ENCODE results near the gene CKS1B.

CKS1B gene

DNA sequence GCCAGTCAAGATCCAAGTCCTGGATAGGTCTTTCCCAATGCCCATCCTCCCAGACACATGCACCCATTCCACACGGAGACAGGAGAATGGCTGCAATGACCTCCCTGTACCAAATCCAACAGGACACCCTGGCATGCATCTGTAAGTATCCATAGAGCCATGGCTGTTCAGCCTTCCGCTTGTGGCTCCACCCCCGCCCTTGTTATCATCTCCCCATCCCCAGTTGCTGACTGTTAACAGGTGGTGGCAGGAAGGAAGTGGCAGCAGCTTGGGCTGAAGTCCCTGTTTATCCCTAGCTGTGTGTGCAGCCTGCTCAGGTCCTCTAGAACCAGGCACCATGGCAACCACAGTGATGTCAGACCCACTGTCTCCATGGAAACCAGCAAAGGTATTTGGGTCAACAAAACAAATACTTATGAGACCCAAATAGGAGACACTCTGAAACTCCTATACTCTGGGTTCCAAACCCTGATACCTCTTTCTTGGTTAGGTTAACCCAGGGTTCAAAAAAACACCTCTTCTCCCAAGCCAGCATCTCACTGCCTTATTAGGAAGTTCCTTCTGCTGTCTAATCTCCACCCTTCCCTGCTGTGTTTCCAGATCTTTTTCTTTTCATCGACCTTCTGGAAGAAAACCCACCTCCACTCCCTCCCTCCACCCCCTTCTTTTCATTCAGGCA is 19.3 kb upstream of the CKS1B start:
- ATAC-seq: peak; percentile 53
- no peak for TF ChIP-seq ZFP30 (CRISPR knock-in tag; IDR thresholded peaks at IDR 0.05)
- peak; percentile 32 for TF ChIP-seq TOX (CRISPR knock-in tag; IDR thresholded peaks at IDR 0.05; ENCODE audit: borderline replicate concordance)
- no peak for TF ChIP-seq OSR1 (CRISPR knock-in tag; IDR thresholded peaks at IDR 0.05)
- no peak for TF ChIP-seq ZFP3 (CRISPR knock-in tag; IDR thresholded peaks at IDR 0.05)

DNA sequence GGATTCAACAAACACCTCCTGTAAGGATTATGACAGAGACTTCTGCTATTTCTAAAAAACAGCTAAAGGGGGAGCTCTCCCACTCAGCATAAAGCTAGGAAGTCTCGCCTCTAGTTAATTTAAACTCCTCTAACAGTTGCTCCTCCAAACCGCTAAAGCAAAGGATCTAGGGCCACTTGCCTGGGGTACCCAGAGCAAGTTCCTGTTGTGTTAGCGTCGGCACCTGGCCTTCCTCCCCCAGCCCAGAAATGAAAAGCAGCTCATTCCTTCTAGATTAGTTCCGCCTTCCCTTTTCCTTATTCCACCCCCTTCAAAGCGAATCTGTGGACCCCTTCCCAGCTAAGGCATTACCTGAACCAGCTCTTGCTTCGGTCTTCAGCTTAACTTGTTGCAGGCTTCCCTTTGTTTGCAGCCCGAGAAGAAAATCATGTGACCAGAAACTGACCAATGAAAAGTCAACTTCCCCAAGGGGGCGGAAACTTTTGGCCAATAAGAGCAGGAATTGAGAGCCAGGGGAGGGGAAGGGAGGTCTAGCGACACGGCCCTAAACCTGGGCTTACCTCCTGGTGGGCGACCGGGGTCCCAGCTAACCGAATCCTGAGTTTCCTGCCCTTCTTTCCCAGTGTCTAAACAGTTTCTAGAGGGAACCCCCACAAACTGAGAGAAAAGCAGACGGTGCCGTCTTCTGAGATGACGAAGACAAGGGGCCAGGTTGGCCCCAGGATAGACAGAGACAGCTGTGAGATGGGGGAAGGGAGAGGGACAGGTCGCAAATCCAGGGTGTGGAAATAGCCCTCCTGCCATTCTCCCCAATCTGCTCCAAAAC is 18.6 kb upstream of the CKS1B start, which contains the start of gene PBXIP1:
Gene PBXIP1 (minus strand): TSS at position 382 of the 826 bp plus-strand sequence. CDS start 2,378 bp downstream, outside the sequence.
- ATAC-seq: peak; percentile 87
- TF ChIP-seq ZNF70 (CRISPR knock-in tag; IDR thresholded peaks at IDR 0.05) (no peak), POU6F1 (CRISPR knock-in tag; IDR thresholded peaks at IDR 0.05; ENCODE audit: borderline replicate concordance, low read depth) (0 out of 2 replicates have a peak, but pooled peaks have one; percentile 63)

DNA sequence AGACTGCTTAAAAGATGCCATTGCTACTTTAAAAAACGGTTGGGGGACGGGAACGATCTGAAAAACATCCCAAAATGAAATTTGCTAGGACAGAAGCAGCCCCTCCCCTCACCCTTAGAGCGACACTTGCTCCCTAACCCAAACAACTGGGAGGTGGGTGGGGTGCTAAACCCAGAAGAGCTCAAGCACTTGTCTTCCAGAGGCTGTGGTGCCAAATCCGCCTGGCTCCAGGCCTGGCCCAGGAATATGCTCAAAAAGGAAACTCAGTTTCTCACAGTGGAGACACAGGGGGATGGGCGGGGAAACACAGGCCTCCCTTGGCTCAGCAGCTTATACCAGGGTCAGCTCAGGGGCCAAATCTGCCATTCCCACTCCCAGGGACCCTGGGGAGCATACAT is 17.9 kb upstream of the CKS1B start:
- TF ChIP-seq TCF4 (CRISPR knock-in tag; IDR thresholded peaks at IDR 0.05; ENCODE audit: borderline replicate concordance) (no peak), ZFP3 (CRISPR knock-in tag; IDR thresholded peaks at IDR 0.05) (no peak), CREB5 (CRISPR knock-in tag; IDR thresholded peaks at IDR 0.05; ENCODE audit: low read depth) (no peak), BACH2 (CRISPR knock-in tag; IDR thresholded peaks at IDR 0.05; ENCODE audit: borderline replicate concordance) (no peak), ARNTL (CRISPR knock-in tag; IDR thresholded peaks at IDR 0.05; ENCODE audit: borderline replicate concordance, low read depth) (no peak), ZNF70 (CRISPR knock-in tag; IDR thresholded peaks at IDR 0.05) (no peak), CSDC2 (CRISPR knock-in tag; IDR thresholded peaks at IDR 0.05) (no peak), ZFP30 (CRISPR knock-in tag; IDR thresholded peaks at IDR 0.05) (no peak), GLIS3 (CRISPR knock-in tag; IDR thresholded peaks at IDR 0.05) (no peak), ZNF565 (CRISPR knock-in tag; conservative IDR thresholded peaks at IDR 0.05; ENCODE audit: low read depth) (no peak), OSR1 (CRISPR knock-in tag; IDR thresholded peaks at IDR 0.05) (no peak), RARB (CRISPR knock-in tag; IDR thresholded peaks at IDR 0.05) (no peak)
- TF ChIP-seq, protein P1, sequence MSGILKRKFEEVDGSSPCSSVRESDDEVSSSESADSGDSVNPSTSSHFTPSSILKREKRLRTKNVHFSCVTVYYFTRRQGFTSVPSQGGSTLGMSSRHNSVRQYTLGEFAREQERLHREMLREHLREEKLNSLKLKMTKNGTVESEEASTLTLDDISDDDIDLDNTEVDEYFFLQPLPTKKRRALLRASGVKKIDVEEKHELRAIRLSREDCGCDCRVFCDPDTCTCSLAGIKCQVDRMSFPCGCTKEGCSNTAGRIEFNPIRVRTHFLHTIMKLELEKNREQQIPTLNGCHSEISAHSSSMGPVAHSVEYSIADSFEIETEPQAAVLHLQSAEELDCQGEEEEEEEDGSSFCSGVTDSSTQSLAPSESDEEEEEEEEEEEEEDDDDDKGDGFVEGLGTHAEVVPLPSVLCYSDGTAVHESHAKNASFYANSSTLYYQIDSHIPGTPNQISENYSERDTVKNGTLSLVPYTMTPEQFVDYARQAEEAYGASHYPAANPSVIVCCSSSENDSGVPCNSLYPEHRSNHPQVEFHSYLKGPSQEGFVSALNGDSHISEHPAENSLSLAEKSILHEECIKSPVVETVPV (CRISPR knock-in tag; IDR thresholded peaks at IDR 0.05): no peak
- TF ChIP-seq, protein P2, sequence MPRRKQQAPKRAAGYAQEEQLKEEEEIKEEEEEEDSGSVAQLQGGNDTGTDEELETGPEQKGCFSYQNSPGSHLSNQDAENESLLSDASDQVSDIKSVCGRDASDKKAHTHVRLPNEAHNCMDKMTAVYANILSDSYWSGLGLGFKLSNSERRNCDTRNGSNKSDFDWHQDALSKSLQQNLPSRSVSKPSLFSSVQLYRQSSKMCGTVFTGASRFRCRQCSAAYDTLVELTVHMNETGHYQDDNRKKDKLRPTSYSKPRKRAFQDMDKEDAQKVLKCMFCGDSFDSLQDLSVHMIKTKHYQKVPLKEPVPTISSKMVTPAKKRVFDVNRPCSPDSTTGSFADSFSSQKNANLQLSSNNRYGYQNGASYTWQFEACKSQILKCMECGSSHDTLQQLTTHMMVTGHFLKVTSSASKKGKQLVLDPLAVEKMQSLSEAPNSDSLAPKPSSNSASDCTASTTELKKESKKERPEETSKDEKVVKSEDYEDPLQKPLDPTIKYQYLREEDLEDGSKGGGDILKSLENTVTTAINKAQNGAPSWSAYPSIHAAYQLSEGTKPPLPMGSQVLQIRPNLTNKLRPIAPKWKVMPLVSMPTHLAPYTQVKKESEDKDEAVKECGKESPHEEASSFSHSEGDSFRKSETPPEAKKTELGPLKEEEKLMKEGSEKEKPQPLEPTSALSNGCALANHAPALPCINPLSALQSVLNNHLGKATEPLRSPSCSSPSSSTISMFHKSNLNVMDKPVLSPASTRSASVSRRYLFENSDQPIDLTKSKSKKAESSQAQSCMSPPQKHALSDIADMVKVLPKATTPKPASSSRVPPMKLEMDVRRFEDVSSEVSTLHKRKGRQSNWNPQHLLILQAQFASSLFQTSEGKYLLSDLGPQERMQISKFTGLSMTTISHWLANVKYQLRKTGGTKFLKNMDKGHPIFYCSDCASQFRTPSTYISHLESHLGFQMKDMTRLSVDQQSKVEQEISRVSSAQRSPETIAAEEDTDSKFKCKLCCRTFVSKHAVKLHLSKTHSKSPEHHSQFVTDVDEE (CRISPR knock-in tag; IDR thresholded peaks at IDR 0.05): no peak
- TF ChIP-seq, protein P3, sequence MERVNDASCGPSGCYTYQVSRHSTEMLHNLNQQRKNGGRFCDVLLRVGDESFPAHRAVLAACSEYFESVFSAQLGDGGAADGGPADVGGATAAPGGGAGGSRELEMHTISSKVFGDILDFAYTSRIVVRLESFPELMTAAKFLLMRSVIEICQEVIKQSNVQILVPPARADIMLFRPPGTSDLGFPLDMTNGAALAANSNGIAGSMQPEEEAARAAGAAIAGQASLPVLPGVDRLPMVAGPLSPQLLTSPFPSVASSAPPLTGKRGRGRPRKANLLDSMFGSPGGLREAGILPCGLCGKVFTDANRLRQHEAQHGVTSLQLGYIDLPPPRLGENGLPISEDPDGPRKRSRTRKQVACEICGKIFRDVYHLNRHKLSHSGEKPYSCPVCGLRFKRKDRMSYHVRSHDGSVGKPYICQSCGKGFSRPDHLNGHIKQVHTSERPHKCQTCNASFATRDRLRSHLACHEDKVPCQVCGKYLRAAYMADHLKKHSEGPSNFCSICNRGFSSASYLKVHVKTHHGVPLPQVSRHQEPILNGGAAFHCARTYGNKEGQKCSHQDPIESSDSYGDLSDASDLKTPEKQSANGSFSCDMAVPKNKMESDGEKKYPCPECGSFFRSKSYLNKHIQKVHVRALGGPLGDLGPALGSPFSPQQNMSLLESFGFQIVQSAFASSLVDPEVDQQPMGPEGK (CRISPR knock-in tag; IDR thresholded peaks at IDR 0.05; ENCODE audit: borderline replicate concordance): no peak
- no peak for ATAC-seq
